ENCODE data around the gene PSMA8.

- peak; percentile 17 to 39 for TF ChIP-seq CTCF (conservative IDR thresholded peaks at IDR 0.05 in 1 of 2, IDR thresholded peaks at IDR 0.05 in 1 of 2; ENCODE audit: extremely low read depth in 1 of 2, insufficient read depth in 1 of 2, low read depth in 1 of 2, low read length in 2 of 2)
- no peak for TF ChIP-seq EZH2 (IDR thresholded peaks at IDR 0.05; ENCODE audit: borderline replicate concordance, low read length)
These were observed 30.1 kb upstream of the PSMA8 start for GRCh38 chr18:26103579-26103978.
